Measurements from ENCODE around the gene DNASE1L3.

DNA sequence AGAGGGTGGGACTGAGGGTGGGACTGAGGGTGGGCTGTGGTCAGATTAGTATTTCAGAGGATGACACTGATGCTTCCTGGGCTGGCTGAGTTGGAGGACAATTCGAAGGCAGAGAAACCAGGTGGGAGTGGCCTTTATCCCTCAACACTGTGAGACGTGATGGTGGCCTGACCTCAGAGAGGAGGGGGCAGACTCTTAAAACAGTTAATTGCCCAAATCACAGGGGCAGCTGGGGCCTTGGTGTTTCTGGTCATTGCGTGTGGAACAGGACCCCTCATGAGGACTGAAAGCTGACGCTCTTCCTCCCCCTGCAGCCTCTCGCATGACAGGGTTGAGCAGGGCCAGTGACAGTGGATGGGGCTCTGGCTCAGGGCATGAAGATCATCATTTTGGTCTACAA lies 18.7 kb downstream of the DNASE1L3 start:
- TF ChIP-seq, protein P1, sequence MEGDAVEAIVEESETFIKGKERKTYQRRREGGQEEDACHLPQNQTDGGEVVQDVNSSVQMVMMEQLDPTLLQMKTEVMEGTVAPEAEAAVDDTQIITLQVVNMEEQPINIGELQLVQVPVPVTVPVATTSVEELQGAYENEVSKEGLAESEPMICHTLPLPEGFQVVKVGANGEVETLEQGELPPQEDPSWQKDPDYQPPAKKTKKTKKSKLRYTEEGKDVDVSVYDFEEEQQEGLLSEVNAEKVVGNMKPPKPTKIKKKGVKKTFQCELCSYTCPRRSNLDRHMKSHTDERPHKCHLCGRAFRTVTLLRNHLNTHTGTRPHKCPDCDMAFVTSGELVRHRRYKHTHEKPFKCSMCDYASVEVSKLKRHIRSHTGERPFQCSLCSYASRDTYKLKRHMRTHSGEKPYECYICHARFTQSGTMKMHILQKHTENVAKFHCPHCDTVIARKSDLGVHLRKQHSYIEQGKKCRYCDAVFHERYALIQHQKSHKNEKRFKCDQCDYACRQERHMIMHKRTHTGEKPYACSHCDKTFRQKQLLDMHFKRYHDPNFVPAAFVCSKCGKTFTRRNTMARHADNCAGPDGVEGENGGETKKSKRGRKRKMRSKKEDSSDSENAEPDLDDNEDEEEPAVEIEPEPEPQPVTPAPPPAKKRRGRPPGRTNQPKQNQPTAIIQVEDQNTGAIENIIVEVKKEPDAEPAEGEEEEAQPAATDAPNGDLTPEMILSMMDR (conservative IDR thresholded peaks at IDR 0.05 in 1 of 2, IDR thresholded peaks at IDR 0.05 in 1 of 2; ENCODE audit: low read depth in 1 of 2, low read length in 2 of 2): no peak
- no peak for TF ChIP-seq EZH2 (IDR thresholded peaks at IDR 0.05; ENCODE audit: low read length, missing control alignments)

Measured in fibroblast of lung (primary cell).